ENCODE data around the gene IER3.
A peak's percentile ranks its signal among the peaks of the same experiment; 100 is the strongest.

IER3 gene

GRCh38 chr6:30727920-30728553 is 16.3 kb downstream of the IER3 start:
- ChIA-PET POLR2A (interaction anchor here (1.1 to 6.5 kb wide), 7 partner anchors 8 to 113 kb away, joined by 4 to 61 read pairs (median 7); partner anchors contain the start of genes DHX16 and MDC1), CTCF (interaction anchor here (0.6 to 18.7 kb wide), 13 partner anchors 16 to 711 kb away, joined by 3 to 692 read pairs (median 4); partner anchors contain the start of gene DHX16)
- H3K4me3 ChIP-seq (ENCODE audit: low read depth, low read length), result no peak overlapping the region
- no peak overlapping the region for H3K27ac ChIP-seq (ENCODE audit: extremely low read depth, low read depth, low read length)
- no peaks in the 10 kb centered on the region for H3K9me3 ChIP-seq (ENCODE audit: control insufficient read depth, insufficient read depth, low read depth, low read length)
- peaks cover 4% of the 10 kb centered on the region for H3K4me1 ChIP-seq (ENCODE audit: control insufficient read depth, insufficient read depth, low read length)
- TF ChIP-seq ZNF518A (tag by site-specific recombination; conservative IDR thresholded peaks at IDR 0.05; ENCODE audit: low read depth), result no peak
- 0 out of 2 replicates have a peak, but pooled peaks have one; percentile 13 for TF ChIP-seq ZNF600 (tag by site-specific recombination; IDR thresholded peaks at IDR 0.05)
- no peak for TF ChIP-seq ZNF623 (tag by site-specific recombination; IDR thresholded peaks at IDR 0.05)
- peak; percentile 14; the same call in 1 of the 2 replicates for TF ChIP-seq ZNF654 (tag by site-specific recombination; IDR thresholded peaks at IDR 0.05; ENCODE audit: low read depth)
- TF ChIP-seq YY1 (tag by site-specific recombination; IDR thresholded peaks at IDR 0.05), result no peak
- 0 out of 2 replicates have a peak, but pooled peaks have one; percentile 16 for TF ChIP-seq SCRT1 (tag by site-specific recombination; IDR thresholded peaks at IDR 0.05; ENCODE audit: borderline replicate concordance)
- TF ChIP-seq ZNF341 (tag by site-specific recombination; IDR thresholded peaks at IDR 0.05; ENCODE audit: low read depth), result peak; percentile 68; the same call in 1 of the 2 replicates
- no peak for TF ChIP-seq ZNF776 (tag by site-specific recombination; IDR thresholded peaks at IDR 0.05; ENCODE audit: borderline replicate concordance)
- TF ChIP-seq ZNF529 (tag by site-specific recombination; IDR thresholded peaks at IDR 0.05; ENCODE audit: insufficient replicate concordance), result no peak
- TF ChIP-seq ZNF239 (tag by site-specific recombination; IDR thresholded peaks at IDR 0.05), result no peak
- peak; percentile 90 for TF ChIP-seq PRDM10 (tag by site-specific recombination; IDR thresholded peaks at IDR 0.05)
- TF ChIP-seq ZNF37A (tag by site-specific recombination; IDR thresholded peaks at IDR 0.05), result no peak
- 0 out of 2 replicates have a peak, but pooled peaks have one; percentile 18 for TF ChIP-seq ZBTB8A (tag by site-specific recombination; IDR thresholded peaks at IDR 0.05)
- TF ChIP-seq HOXD13 (CRISPR knock-in tag; IDR thresholded peaks at IDR 0.05; ENCODE audit: borderline replicate concordance), result no peak
- TF ChIP-seq SCRT2 (tag by site-specific recombination; IDR thresholded peaks at IDR 0.05), result peak; percentile 86
- TF ChIP-seq MZF1 (tag by site-specific recombination; IDR thresholded peaks at IDR 0.05; ENCODE audit: borderline replicate concordance), result no peak
- H3K36me3 ChIP-seq (ENCODE audit: control insufficient read depth in 2 of 2, insufficient read depth in 1 of 2, low read length in 2 of 2), result peaks cover 13 to 78% of the 10 kb centered on the region in 2 experiments
